GM21367 (cell line): ENCODE data around the gene IFI6.
"Not testable (repeated sequence)": the region's sequence is repeated elsewhere in the genome, so short reads cannot be mapped to it uniquely, and the experiment has no call there.

Experiments used
- ATAC-seq: cut with Tn5 transposase; IDR thresholded peaks from one replicate; pipeline ENCODE4 v1.9.1; 2021; ENCODE audit not compliant: unreplicated experiment

The IFI6 gene

GRCh38 chr1:27632387-27633297 is 39.4 kb downstream of the IFI6 start:
- ATAC-seq, result peak; percentile 36

DNA sequence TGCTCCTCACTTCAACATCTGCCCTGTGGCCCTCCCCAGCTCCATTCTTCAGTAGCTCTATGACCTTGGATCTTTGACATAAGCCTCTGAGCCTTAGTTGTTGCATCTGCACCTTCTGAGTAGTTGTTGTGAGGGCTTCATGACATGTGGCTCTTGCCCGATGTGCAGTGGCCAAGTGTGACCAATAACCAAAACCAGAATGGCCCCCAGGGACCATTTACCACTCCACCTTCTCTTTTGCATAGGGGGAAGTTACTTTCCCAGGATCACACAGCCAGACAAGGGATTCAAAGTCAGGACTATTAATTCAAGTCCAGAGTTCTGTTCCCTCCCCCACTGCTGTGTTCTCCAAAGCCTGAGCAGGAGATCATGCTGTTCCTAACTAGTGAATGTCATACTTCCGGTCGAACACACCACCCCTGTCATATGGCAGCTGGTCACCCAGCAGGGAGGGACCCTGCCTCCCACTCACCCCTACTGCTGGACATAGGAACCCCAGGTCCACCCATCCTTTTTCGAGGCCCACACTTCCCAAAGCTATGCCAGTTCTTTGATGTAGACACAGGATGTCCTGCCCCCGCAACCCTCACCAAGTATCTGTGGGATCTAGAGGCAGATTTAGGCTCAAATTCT is 41.0 kb downstream of the IFI6 start:
- ATAC-seq, result no peak

DNA sequence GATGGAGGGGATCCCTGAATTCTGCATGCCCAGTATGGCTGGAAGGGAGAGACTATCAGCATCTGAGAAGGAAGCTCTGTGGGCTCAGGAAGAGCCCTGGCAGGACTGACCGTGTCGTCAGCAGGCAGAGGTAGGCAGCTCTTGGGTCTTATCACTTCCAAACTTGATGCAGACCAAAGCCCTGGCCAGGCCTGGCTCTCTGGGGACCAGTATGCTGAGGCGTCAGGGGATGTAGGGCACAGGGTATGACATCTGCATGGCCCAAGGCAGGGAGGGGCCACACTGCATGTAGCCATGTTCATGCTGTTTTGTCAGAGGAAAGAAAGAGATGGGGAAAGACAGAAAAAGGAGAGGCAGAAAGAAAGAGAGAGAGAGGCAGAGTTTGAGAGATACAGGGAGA is 43.3 kb downstream of the IFI6 start:
- ATAC-seq, result no peak

- not testable (repeated sequence) for ATAC-seq
Observed at GRCh38 chr1:27627733-27628132, 44.3 kb downstream of the IFI6 start.

DNA sequence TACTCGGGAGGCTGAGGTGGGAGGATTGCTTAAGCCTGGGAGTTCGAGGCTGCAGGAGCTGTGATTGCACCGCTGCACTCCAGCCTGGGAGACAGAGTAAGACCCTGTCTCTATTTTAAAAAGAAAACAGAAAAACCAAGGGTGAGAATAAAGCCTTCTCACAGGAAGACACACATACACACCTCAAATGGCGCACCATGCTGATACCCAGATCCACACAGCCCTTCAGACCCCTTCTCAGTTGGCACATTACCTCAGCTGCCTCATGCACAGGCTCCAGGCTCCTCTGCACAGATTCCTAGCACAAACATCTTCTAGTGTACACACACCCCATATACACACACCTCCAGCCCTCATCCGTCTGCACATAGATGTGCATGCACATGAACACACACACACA is 44.9 kb downstream of the IFI6 start:
- no peak for ATAC-seq

DNA sequence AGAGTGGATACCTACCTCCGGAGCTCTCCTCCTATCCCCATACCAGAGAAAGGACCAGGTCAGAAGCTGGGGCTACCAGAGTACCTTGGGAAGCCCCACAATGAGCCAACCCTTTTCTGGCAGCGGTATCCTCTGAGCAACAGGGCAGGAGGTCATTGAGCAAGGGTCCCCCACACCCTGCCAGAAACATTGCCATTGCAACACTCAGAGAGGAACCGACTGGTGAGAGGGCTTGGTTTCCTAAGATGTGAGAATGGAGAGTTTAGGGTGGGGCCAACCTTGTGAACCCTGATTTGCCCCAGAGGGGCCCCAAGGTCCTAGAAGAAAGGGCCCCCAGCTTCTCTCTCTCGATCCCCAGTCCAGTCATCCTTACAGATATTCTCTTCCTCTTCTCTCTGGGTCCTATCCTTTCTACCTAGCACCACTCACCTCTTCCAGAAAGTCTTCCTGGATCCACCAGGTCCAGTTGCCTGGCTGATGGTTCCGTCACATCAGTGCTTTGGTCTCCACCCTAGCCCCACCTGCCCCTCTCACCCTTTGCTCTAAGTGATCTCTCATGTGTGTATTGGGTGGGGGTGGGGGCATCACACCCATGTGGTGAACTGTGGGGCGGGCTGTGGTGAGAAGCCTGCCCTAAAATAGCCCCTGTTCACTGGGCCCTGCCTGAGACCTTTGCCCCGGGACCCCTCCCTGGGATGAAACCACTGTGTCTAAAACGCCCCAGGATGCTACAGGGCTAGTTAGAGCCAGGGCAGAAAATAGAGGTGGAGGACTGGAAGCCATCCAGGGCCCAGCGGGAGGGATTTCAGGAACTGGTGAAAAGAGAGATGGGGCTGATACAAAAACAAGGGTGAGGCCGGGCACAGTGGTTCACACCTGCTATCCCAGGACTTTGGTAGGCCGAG is 45.7 kb downstream of the IFI6 start:
- no peak for ATAC-seq

- no peak for ATAC-seq
Observed at GRCh38 chr1:27624467-27625178, 47.4 kb downstream of the IFI6 start.

DNA sequence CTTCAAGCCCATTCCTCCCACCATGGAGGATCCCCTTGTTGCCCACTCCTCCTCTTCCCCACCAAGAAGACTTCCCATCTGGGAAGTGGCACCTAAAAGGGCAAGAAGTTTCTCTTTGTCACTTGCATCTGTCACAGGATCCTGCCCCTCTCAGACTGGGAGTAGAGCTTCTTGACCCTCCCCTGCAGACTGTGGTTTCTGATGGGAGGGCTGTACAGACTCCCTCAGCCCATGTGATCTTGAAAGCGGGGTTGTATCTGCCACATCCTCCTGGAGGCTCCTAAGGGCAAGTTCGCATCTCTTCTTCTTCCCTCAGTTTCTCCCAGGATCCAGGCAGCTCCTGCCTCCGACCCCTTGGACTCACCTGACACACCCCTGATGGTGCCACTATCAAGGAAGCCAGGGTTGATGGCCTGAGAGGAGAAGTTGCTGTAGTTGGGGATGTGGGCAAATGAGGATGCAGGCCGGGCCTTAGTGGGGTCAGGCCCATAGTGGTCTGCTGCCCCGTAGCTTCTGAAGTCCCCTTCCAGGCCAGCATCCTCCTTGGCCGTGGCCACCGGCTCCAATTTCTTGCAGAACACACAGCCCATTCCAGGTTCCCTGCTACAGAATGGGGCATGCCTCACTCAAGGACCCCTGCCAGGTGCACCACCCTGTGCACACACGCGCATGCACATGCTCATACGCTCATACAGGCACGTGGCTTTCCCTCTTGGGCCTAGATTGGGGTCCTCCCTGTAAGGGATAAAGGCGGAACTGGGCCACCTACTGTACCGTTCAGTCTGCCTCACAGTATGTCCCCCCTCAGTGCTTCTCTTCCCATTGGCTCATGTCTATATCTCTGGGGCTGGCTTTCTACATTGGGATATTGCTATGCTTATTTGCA is 48.4 kb downstream of the IFI6 start:
- no peak for ATAC-seq

- ATAC-seq, result no peak
Observed at GRCh38 chr1:27622828-27623227, 49.2 kb downstream of the IFI6 start.

DNA sequence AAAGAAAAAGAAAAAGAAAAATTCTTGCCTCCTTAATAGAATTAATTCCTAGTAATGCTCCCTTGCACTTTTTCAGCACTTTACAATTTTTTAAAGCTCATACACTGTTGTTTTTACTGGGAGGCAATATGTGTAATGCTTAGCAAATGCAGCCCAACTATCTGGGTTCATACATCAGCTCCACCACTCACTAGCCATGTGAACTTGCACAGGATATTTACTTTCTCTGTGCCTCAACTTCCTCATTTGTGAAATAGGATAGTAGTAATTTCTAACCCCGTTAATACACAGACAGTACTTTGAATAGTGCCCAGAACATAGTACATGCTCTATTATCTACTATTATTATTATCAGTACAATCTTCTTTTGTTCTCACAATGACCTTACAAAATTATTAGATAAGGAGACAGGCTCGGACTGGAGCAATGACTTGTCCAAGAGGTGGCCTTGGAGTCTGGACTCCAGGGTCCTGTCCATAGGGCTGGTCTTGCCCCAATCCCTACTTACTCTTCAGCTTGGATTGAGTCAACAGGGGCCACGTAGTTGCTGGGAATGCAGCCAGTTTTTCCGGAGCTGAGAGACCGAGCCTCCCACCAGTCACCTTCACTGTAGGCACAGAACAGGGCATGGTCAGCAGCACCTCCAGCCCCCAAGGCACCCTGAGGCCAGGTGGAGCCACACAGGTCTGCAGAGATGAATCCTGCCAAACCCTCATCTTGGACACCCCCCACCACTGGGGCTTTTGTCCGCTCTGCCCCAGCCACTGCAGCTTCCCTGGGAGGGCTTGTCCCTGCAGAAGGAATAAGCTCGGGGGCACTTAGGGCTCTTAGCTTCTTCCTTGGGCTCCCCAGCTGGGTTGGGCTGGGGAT is 50.7 kb downstream of the IFI6 start:
- ATAC-seq, result no peak

GRCh38 chr1:27619782-27620438 is 52.1 kb downstream of the IFI6 start:
- ATAC-seq, result not testable (repeated sequence)

DNA sequence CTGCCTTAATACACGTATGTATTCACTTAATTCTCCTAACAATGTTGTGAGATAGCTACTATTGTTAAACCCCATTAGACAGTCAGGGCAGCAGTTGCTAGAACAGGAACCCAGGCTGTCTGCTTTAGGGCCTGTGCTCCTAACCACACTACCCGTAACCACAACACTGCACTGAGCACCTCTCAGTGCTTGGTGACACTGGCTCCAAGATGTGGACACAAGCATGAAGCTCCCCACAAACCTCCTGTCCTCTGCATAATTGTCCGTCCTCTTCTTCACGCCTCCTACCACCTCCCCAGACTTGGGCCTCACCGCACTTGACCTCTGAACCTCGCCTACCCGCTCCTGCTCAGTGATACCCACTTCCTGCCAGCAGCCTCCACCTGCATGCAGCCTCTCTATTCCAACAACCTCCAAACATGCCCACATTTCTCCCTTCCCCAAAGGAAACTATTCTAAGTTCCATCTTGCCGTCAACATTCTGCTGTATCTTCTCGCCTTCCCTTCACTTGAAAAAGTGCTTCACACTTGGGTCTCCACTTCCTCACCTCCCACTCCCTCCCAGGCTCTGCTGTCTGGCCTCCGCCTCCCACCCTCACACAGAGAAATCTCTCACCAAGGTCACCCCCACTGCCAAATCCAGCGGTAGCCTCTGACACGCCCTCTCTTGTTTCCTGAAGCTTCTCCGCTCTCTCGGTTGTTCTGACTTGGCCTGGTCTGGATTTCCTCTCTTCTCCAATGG is 53.5 kb downstream of the IFI6 start:
- ATAC-seq, result no peak

- ATAC-seq, result no peak
Observed at GRCh38 chr1:27617420-27617819, 54.6 kb downstream of the IFI6 start.

DNA sequence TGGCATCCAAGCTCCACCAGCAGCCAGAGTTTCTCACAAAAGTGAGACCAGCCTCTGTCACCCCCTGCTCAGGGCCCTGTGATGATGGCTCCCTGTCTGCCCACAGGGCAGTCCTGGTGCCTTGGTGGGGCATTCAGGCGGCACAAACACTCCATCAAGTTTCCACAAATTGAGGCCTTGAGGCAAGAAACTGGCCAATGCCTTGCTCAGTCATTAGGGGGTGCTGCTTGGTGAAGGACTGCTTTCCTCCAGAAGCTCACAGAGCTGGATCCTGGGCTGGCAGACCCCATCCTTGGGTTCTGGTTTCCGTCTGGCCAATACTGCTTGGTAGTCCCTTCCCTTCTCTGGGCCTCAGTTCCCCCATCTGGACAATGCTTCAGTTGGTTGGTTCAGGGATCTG is 55.6 kb downstream of the IFI6 start:
- no peak for ATAC-seq
